ENCODE results near the gene EPHA4. TPM values are rescaled to one million over a fixed set of nuclear protein-coding genes. Genes with fewer than 3 reads are reported as not detected.

The EPHA4 gene
- total and polyA plus RNA-seq, 2 donors (not counting 1 experiment from before 2014, with no cell fraction given), result 10.7 to 54.9 TPM

GRCh38 chr2:221605751-221606240, 33.7 kb upstream of the EPHA4 start:
- Histone ChIP-seq H3K4me2 (replicated peaks; ENCODE audit: low read depth, low read length, poor library complexity, severe bottlenecking) (no peak overlapping the region), H4K20me1 (ENCODE audit: control insufficient read depth, insufficient read depth, low read length, poor library complexity, severe bottlenecking) (no peaks in the 10 kb centered on the region), H3K36me3 (replicated peaks in 1 of 2; ENCODE audit: control extremely low read depth in 1 of 2, control insufficient read depth in 1 of 2, extremely low read depth in 1 of 2, insufficient read depth in 2 of 2, low read length in 1 of 2) (no peaks in the 10 kb centered on the region), H3K27me3 (replicated peaks in 1 of 4; ENCODE audit: control extremely low read depth in 1 of 4, control insufficient read depth in 3 of 4, insufficient read depth in 4 of 4, low read length in 3 of 4) (no peaks in the 10 kb centered on the region), H3K9ac (ENCODE audit: low read length) (no peak overlapping the region), H3K27ac (ENCODE audit: low read length in 2 of 2) (no peak overlapping the region), H3K79me2 (ENCODE audit: control insufficient read depth, insufficient read depth, low read length) (no peaks in the 10 kb centered on the region), H3K4me3 (ENCODE audit: control extremely low read depth in 1 of 5, extremely low read depth in 1 of 5, insufficient read depth in 1 of 5, low read depth in 2 of 5, low read length in 4 of 5) (no peak overlapping the region), H2AFZ (ENCODE audit: insufficient read depth, low read depth, low read length, poor library complexity, severe bottlenecking) (no peak overlapping the region), H3K4me1 (ENCODE audit: control insufficient read depth in 2 of 2, insufficient read depth in 2 of 2, low read length in 2 of 2) (no peaks in the 10 kb centered on the region), H3K9me3 (ENCODE audit: control extremely low read depth in 1 of 3, control insufficient read depth in 2 of 3, insufficient read depth in 1 of 3, low read length in 2 of 3) (no peaks in the 10 kb centered on the region)
- H3K27ac Mint-ChIP-seq, result no peak overlapping the region
- TF ChIP-seq EZH2 (IDR thresholded peaks at IDR 0.05; ENCODE audit: borderline replicate concordance, insufficient read depth, low read depth, low read length, poor library complexity, severe bottlenecking), result no peak
- TF ChIP-seq CTCF (IDR thresholded peaks at IDR 0.05), result no peak
- ATAC-seq (ENCODE audit: low read depth), result no peak
- WGBS (ENCODE audit: insufficient coverage), result no CpG with 5 or more reads among the region's 2 CpGs
- ChIA-PET POLR2A (no interaction called here), CTCF (interaction anchor here (1.3 kb wide), 1 partner anchor 32 kb away, joined by 3 read pairs; no protein-coding TSS in a partner anchor)
- peaks cover 10% of the 10 kb centered on the region for H3K27me3 Mint-ChIP-seq
- no peak overlapping the region for H3K4me3 Mint-ChIP-seq
- DNase-seq, result no peak
- no peaks in the 10 kb centered on the region for H3K4me1 Mint-ChIP-seq
- H3K9me3 Mint-ChIP-seq (ENCODE audit: insufficient read depth), result no peaks in the 10 kb centered on the region
- intact Hi-C loops (cut with micrococcal nuclease), result no loop called here

- H3K9me3 Mint-ChIP-seq (ENCODE audit: insufficient read depth), result no peaks in the 10 kb centered on the region
- H3K4me3 Mint-ChIP-seq, result no peak overlapping the region
- ChIA-PET CTCF (no interaction called here), POLR2A (no interaction called here)
- H3K4me1 ChIP-seq (ENCODE audit: control insufficient read depth in 2 of 2, insufficient read depth in 2 of 2, low read length in 2 of 2), result no peaks in the 10 kb centered on the region
- H3K4me1 Mint-ChIP-seq, result no peaks in the 10 kb centered on the region
- H3K9me3 ChIP-seq (ENCODE audit: control extremely low read depth in 1 of 3, control insufficient read depth in 2 of 3, insufficient read depth in 1 of 3, low read length in 2 of 3), result no peaks in the 10 kb centered on the region
- ATAC-seq (ENCODE audit: low read depth), result no peak
- no peaks in the 10 kb centered on the region for H4K20me1 ChIP-seq (ENCODE audit: control insufficient read depth, insufficient read depth, low read length, poor library complexity, severe bottlenecking)
- no peak overlapping the region for H3K27ac Mint-ChIP-seq
- no peak overlapping the region for H3K9ac ChIP-seq (ENCODE audit: low read length)
- intact Hi-C loops (cut with micrococcal nuclease), result no loop called here
- H2AFZ ChIP-seq (ENCODE audit: insufficient read depth, low read depth, low read length, poor library complexity, severe bottlenecking), result no peak overlapping the region
- no peaks in the 10 kb centered on the region for H3K27me3 ChIP-seq (replicated peaks in 1 of 4; ENCODE audit: control extremely low read depth in 1 of 4, control insufficient read depth in 3 of 4, insufficient read depth in 4 of 4, low read length in 3 of 4)
- H3K4me3 ChIP-seq (ENCODE audit: control extremely low read depth in 1 of 5, extremely low read depth in 1 of 5, insufficient read depth in 1 of 5, low read depth in 2 of 5, low read length in 4 of 5), result no peak overlapping the region
- DNase-seq, result no peak
- no CpG with 5 or more reads among the region's 1 CpG for WGBS (ENCODE audit: insufficient coverage)
- H3K36me3 ChIP-seq (replicated peaks in 1 of 2; ENCODE audit: control extremely low read depth in 1 of 2, control insufficient read depth in 1 of 2, extremely low read depth in 1 of 2, insufficient read depth in 2 of 2, low read length in 1 of 2), result no peaks in the 10 kb centered on the region
- no peaks in the 10 kb centered on the region for H3K79me2 ChIP-seq (ENCODE audit: control insufficient read depth, insufficient read depth, low read length)
- no peak overlapping the region for H3K27ac ChIP-seq (ENCODE audit: low read length in 2 of 2)
- no peak overlapping the region for H3K4me2 ChIP-seq (replicated peaks; ENCODE audit: low read depth, low read length, poor library complexity, severe bottlenecking)
- TF ChIP-seq EZH2 (IDR thresholded peaks at IDR 0.05; ENCODE audit: borderline replicate concordance, insufficient read depth, low read depth, low read length, poor library complexity, severe bottlenecking) (no peak), CTCF (IDR thresholded peaks at IDR 0.05) (no peak)
- H3K27me3 Mint-ChIP-seq, result peaks cover 3% of the 10 kb centered on the region
Measured at GRCh38 chr2:221602938-221603337, 30.8 kb upstream of the EPHA4 start.
